Measurements from ENCODE around the gene ELOVL5.

GRCh38 chr6:53338304-53338703 is 10.4 kb downstream of the ELOVL5 start:
- TF ChIP-seq CTCF (IDR thresholded peaks at IDR 0.05 in 8 of 11, conservative IDR thresholded peaks at IDR 0.05 in 3 of 11) (no peak), POLR2AphosphoS5 (IDR thresholded peaks at IDR 0.05) (no peak), POLR2A (IDR thresholded peaks at IDR 0.05) (no peak)

Data from spleen (tissue), 7 donors.